Duodenal mucosa (tissue), 2 donors: ENCODE measurements around the gene AZIN2.

Experiments
- H3K27ac ChIP-seq: one replicate; pipeline ENCODE4 v1.7.0; 2013; ENCODE audit warnings: low read depth, low read length
- H3K27me3 ChIP-seq, 2 donors: one replicate each; pipeline ENCODE4 v1.7.0; 2013; ENCODE audit warnings: low read length in 2 of 2, control low read depth in 1 of 2; ENCODE audit not compliant: insufficient read depth in 2 of 2, control insufficient read depth in 1 of 2
- H3K36me3 ChIP-seq, 2 donors: one replicate each; pipeline ENCODE4 v1.7.0; 2013; ENCODE audit warnings: low read length in 2 of 2, control low read depth in 1 of 2; ENCODE audit not compliant: insufficient read depth in 2 of 2, control insufficient read depth in 1 of 2
- H3K4me1 ChIP-seq, 2 donors: one replicate each; pipeline ENCODE4 v1.7.0; 2013; ENCODE audit warnings: low read length in 2 of 2, control low read depth in 1 of 2; ENCODE audit not compliant: insufficient read depth in 2 of 2, control insufficient read depth in 1 of 2
- H3K4me3 ChIP-seq, 2 donors: one replicate each; pipeline ENCODE4 v1.7.0; 2013; ENCODE audit warnings: low read length in 2 of 2, low read depth in 1 of 2
- H3K9ac ChIP-seq, 2 donors: one replicate each; pipeline ENCODE4 v1.7.0; 2013; ENCODE audit warnings: low read length in 2 of 2, low read depth in 1 of 2
- H3K9me3 ChIP-seq, 2 donors: one replicate each; pipeline ENCODE4 v1.7.0; 2013; ENCODE audit warnings: low read length in 2 of 2, control low read depth in 1 of 2; ENCODE audit not compliant: control insufficient read depth in 1 of 2

Gene AZIN2

GRCh38 chr1:33161061-33161681 lies 80.2 kb downstream of the AZIN2 start:
- no peaks in the 10 kb centered on the region for H3K27me3 ChIP-seq
- peaks cover 0 to 2% of the 10 kb centered on the region in 2 donors for H3K4me1 ChIP-seq
- no peak overlapping the region for H3K27ac ChIP-seq
- H3K36me3 ChIP-seq, result peaks cover 3 to 12% of the 10 kb centered on the region in 2 donors
- H3K4me3 ChIP-seq, result no peak overlapping the region
- no peaks in the 10 kb centered on the region for H3K9me3 ChIP-seq
- H3K9ac ChIP-seq, result no peak overlapping the region

- no peaks in the 10 kb centered on the region for H3K9me3 ChIP-seq
- no peaks in the 10 kb centered on the region for H3K27me3 ChIP-seq
- peaks cover 3 to 17% of the 10 kb centered on the region in 2 donors for H3K36me3 ChIP-seq
- no peak overlapping the region for H3K27ac ChIP-seq
- no peak overlapping the region for H3K4me3 ChIP-seq
- no peak overlapping the region for H3K9ac ChIP-seq
- H3K4me1 ChIP-seq, result no peaks in the 10 kb centered on the region
Observed at GRCh38 chr1:33162141-33162540, 81.2 kb downstream of the AZIN2 start.

- no peak overlapping the region for H3K27ac ChIP-seq
- no peak overlapping the region for H3K4me3 ChIP-seq
- H3K9ac ChIP-seq, result no peak overlapping the region
- no peaks in the 10 kb centered on the region for H3K4me1 ChIP-seq
- H3K27me3 ChIP-seq, result no peaks in the 10 kb centered on the region
- peaks cover 3 to 10% of the 10 kb centered on the region in 2 donors for H3K36me3 ChIP-seq
- H3K9me3 ChIP-seq, result no peaks in the 10 kb centered on the region
Observed at GRCh38 chr1:33163621-33164519, 82.9 kb downstream of the AZIN2 start.

GRCh38 chr1:33165209-33165608 lies 84.3 kb downstream of the AZIN2 start:
- H3K27me3 ChIP-seq, result no peaks in the 10 kb centered on the region
- H3K9me3 ChIP-seq, result no peaks in the 10 kb centered on the region
- no peak overlapping the region for H3K27ac ChIP-seq
- H3K9ac ChIP-seq, result no peak overlapping the region
- H3K4me3 ChIP-seq, result no peak overlapping the region
- H3K36me3 ChIP-seq, result peaks cover 0 to 5% of the 10 kb centered on the region in 2 donors
- H3K4me1 ChIP-seq, result no peaks in the 10 kb centered on the region

GRCh38 chr1:33165809-33166208 lies 84.9 kb downstream of the AZIN2 start:
- Histone ChIP-seq H3K9me3 (no peaks in the 10 kb centered on the region), H3K27ac (no peak overlapping the region), H3K36me3 (peaks cover 5% of the 10 kb centered on the region in 2 donors), H3K4me1 (no peaks in the 10 kb centered on the region), H3K27me3 (no peaks in the 10 kb centered on the region), H3K9ac (no peak overlapping the region), H3K4me3 (no peak overlapping the region)

GRCh38 chr1:33167650-33168447 lies 86.9 kb downstream of the AZIN2 start:
- no peaks in the 10 kb centered on the region for H3K9me3 ChIP-seq
- no peak overlapping the region for H3K27ac ChIP-seq
- H3K27me3 ChIP-seq, result no peaks in the 10 kb centered on the region
- peaks cover 5 to 6% of the 10 kb centered on the region in 2 donors for H3K36me3 ChIP-seq
- H3K4me1 ChIP-seq, result no peaks in the 10 kb centered on the region
- H3K4me3 ChIP-seq, result no peak overlapping the region
- H3K9ac ChIP-seq, result no peak overlapping the region

- H3K4me3 ChIP-seq, result no peak overlapping the region
- H3K4me1 ChIP-seq, result no peaks in the 10 kb centered on the region
- H3K9ac ChIP-seq, result no peak overlapping the region
- peaks cover 5 to 6% of the 10 kb centered on the region in 2 donors for H3K36me3 ChIP-seq
- H3K27ac ChIP-seq, result no peak overlapping the region
- no peaks in the 10 kb centered on the region for H3K27me3 ChIP-seq
- no peaks in the 10 kb centered on the region for H3K9me3 ChIP-seq
Observed at GRCh38 chr1:33168556-33169289, 87.8 kb downstream of the AZIN2 start.

GRCh38 chr1:33169290-33170055 lies 88.5 kb downstream of the AZIN2 start:
- Histone ChIP-seq H3K4me1 (no peaks in the 10 kb centered on the region), H3K36me3 (peaks cover 5 to 6% of the 10 kb centered on the region in 2 donors), H3K27me3 (no peaks in the 10 kb centered on the region), H3K27ac (no peak overlapping the region), H3K9me3 (no peaks in the 10 kb centered on the region), H3K4me3 (no peak overlapping the region), H3K9ac (no peak overlapping the region)
